ENCODE results near the gene BANF2. TPM values are rescaled to one million over a fixed set of nuclear protein-coding genes. Genes with fewer than 3 reads are reported as not detected.

The BANF2 gene
- total and polyA plus RNA-seq, 2 experiments from 2014 or later = not detected

- no peak overlapping the region for H3K27ac Mint-ChIP-seq
Measured at GRCh38 chr20:17749978-17750721, 50.4 kb downstream of the BANF2 start.

More at GRCh38 chr20:17749978-17750721, 50.4 kb downstream of the BANF2 start:
- H3K36me3 Mint-ChIP-seq (ENCODE audit: low read depth) = peaks cover 13% of the 10 kb centered on the region
- ATAC-seq (no peak), DNase-seq (ENCODE audit: low spot score) (no peak)
- peaks cover 26% of the 10 kb centered on the region for H3K4me1 ChIP-seq (ENCODE audit: insufficient read depth)
- no peak for TF ChIP-seq ZNF331 (CRISPR knock-in tag; IDR thresholded peaks at IDR 0.05; ENCODE audit: low read depth)
- no peak for TF ChIP-seq ZNF114 (CRISPR knock-in tag; IDR thresholded peaks at IDR 0.05)
- TF ChIP-seq NANOG (IDR thresholded peaks at IDR 0.05; ENCODE audit: borderline replicate concordance) = no peak
- TF ChIP-seq EZH2phosphoT487 (IDR thresholded peaks at IDR 0.05; ENCODE audit: unreplicated experiment) = no peak
- TF ChIP-seq CREB1 (CRISPR knock-in tag; IDR thresholded peaks at IDR 0.05; ENCODE audit: low read depth) = no peak
- TF ChIP-seq CTCF (conservative IDR thresholded peaks at IDR 0.05; ENCODE audit: low read depth in 2 of 2) = no peak
- no peak for TF ChIP-seq ZNF462 (CRISPR knock-in tag; IDR thresholded peaks at IDR 0.05)
- TF ChIP-seq JUNB (IDR thresholded peaks at IDR 0.05; ENCODE audit: unreplicated experiment) = no peak
- TF ChIP-seq REST (IDR thresholded peaks at IDR 0.05; ENCODE audit: unreplicated experiment) = no peak
- no peak for TF ChIP-seq STAT1 (IDR thresholded peaks at IDR 0.05; ENCODE audit: unreplicated experiment)
- no peak for TF ChIP-seq ETS1 (IDR thresholded peaks at IDR 0.05)
- TF ChIP-seq EZH2 (IDR thresholded peaks at IDR 0.05; ENCODE audit: low read depth, unreplicated experiment) = no peak
- no peak for TF ChIP-seq POLR2AphosphoS5 (IDR thresholded peaks at IDR 0.05; ENCODE audit: low read depth)
- peaks cover 13% of the 10 kb centered on the region for H3K9me3 Mint-ChIP-seq
- H3K4me1 Mint-ChIP-seq = peaks cover 50% of the 10 kb centered on the region
- H3K4me3 Mint-ChIP-seq = no peak overlapping the region
- H3K27me3 ChIP-seq (ENCODE audit: insufficient read depth) = no peaks in the 10 kb centered on the region
- peak overlapping the region; percentile 18; the same call in 1 of the 2 replicates for H2AFZ ChIP-seq
- H3F3A ChIP-seq (replicated peaks; ENCODE audit: low read depth) = no peaks in the 10 kb centered on the region
- no peaks in the 10 kb centered on the region for H3K36me3 ChIP-seq (ENCODE audit: insufficient read depth)
- H3K9me2 ChIP-seq (ENCODE audit: insufficient read depth) = 0 out of 2 replicates have a peak, but pooled peaks cover 5% of the 10 kb centered on the region
- no peaks in the 10 kb centered on the region for H4K20me1 ChIP-seq (replicated peaks; ENCODE audit: insufficient read depth)
- no peak overlapping the region for H3K4me2 ChIP-seq
- H3K79me2 ChIP-seq (replicated peaks; ENCODE audit: insufficient read depth) = no peaks in the 10 kb centered on the region
- peaks cover 12% of the 10 kb centered on the region for H3K27me3 Mint-ChIP-seq (ENCODE audit: insufficient read depth, low read depth, poor library complexity)
- no peak overlapping the region for H3K27ac ChIP-seq (ENCODE audit: low read depth)
- no peak overlapping the region for H3K4me3 ChIP-seq
